SK-N-SH (cell line): ENCODE measurements around the gene LMO4. TPM values are rescaled to one million over a fixed set of nuclear protein-coding genes. Genes with fewer than 3 reads are reported as not detected.

Experiments used
- CTCF ChIA-PET: fragments of 300-600, 350-600 bp; formaldehyde crosslinking; extraction: SDS; loops from one replicate; lab custom pipeline; 2021; lab: Yijun Ruan, JAX
- POLR2A ChIA-PET: fragments of 350-600 bp; sonication (Branson Sonifier 250); formaldehyde crosslinking; extraction: SDS; loops from one replicate; lab custom pipeline; 2020; ENCODE audit warnings: antibody characterized with exemption, inconsistent platforms; lab: Yijun Ruan, JAX
- DNase-seq: peaks from one replicate; pipeline ENCODE4 v3.0.0; 2012
- H2AFZ ChIP-seq: fragments of 200-600 bp; sonication (generic); 2 replicates; pipeline ENCODE4 v1.8.1; 2016; ENCODE audit warnings: antibody characterized with exemption, mild to moderate bottlenecking, low read depth
- H3F3A ChIP-seq: fragments of 200-600 bp; sonication (generic); replicated peaks from 2 replicates; pipeline ENCODE3; 2016; ENCODE audit warnings: antibody characterized with exemption, mild to moderate bottlenecking; ENCODE audit not compliant: insufficient read depth
- H3K27ac ChIP-seq, 2 experiments: fragments of 200-500 bp in 1 of 2; fragments of 200-600 bp in 1 of 2; sonication (Bioruptor generic) in 1 of 2; sonication (generic), shearing (Covaris generic) in 1 of 2; 2 replicates each; pipeline versions ENCODE4 v1.5.1 to v1.6.1; 2014 to 2016; ENCODE audit warnings: low read depth in 2 of 2, inconsistent platforms in 1 of 2, low read length in 1 of 2, mild to moderate bottlenecking in 1 of 2, mixed read lengths in 1 of 2
- H3K27me3 ChIP-seq: fragments of 200-600 bp; sonication (generic), shearing (Covaris generic); 2 replicates; pipeline ENCODE4 v1.6.1; 2016; ENCODE audit warnings: mixed run types; ENCODE audit not compliant: insufficient read depth
- H3K36me3 ChIP-seq, 2 experiments: fragments of 200-500 bp in 1 of 2; fragments of 200-600 bp in 1 of 2; sonication (Bioruptor generic) in 1 of 2; sonication (generic) in 1 of 2; replicated peaks in 1 of 2; 2 replicates each; pipeline versions ENCODE3 to v1.5.1; 2014 to 2016; ENCODE audit warnings: low read length in 1 of 2, mild to moderate bottlenecking in 1 of 2; ENCODE audit not compliant: insufficient read depth in 2 of 2, control insufficient read depth in 1 of 2
- H3K4me1 ChIP-seq, 2 experiments: fragments of 200-500 bp in 1 of 2; fragments of 200-600 bp in 1 of 2; sonication (Bioruptor generic) in 1 of 2; sonication (generic), shearing (Covaris generic) in 1 of 2; 2 replicates each; pipeline versions ENCODE4 v1.5.1 to v1.6.1; 2014 to 2016; ENCODE audit warnings: low read depth in 1 of 2, low read length in 1 of 2, mixed run types in 1 of 2; ENCODE audit not compliant: insufficient read depth in 2 of 2, control insufficient read depth in 1 of 2
- H3K4me2 ChIP-seq: fragments of 200-600 bp; sonication (generic), shearing (Covaris generic); 2 replicates; pipeline ENCODE4 v1.6.1; 2017; ENCODE audit warnings: mixed run types
- H3K4me3 ChIP-seq, 2 experiments: fragments of 200-500 bp in 1 of 2; fragments of 200-600 bp in 1 of 2; sonication (Bioruptor generic) in 1 of 2; sonication (generic), shearing (Covaris generic) in 1 of 2; 2 replicates each; pipeline versions ENCODE4 v1.5.1 to v1.8.1; 2014 to 2016; ENCODE audit warnings: low read depth in 2 of 2, inconsistent platforms in 1 of 2, low read length in 1 of 2, mild to moderate bottlenecking in 1 of 2, mixed read lengths in 1 of 2, moderate library complexity in 1 of 2
- H3K79me2 ChIP-seq: fragments of 200-600 bp; sonication (generic); 2 replicates; pipeline ENCODE4 v1.8.1; 2017; ENCODE audit warnings: mild to moderate bottlenecking; ENCODE audit not compliant: insufficient read depth
- H3K9ac ChIP-seq: fragments of 200-600 bp; sonication (generic); 2 replicates; pipeline ENCODE4 v1.6.1; 2017; ENCODE audit warnings: mixed run types
- H3K9me2 ChIP-seq: fragments of 200-600 bp; sonication (generic); 2 replicates; pipeline ENCODE4 v1.6.1; 2017; ENCODE audit warnings: mixed run types
- H3K9me3 ChIP-seq: fragments of 200-600 bp; sonication (generic); 2 replicates; pipeline ENCODE4 v1.6.1; 2017; ENCODE audit warnings: mixed run types, mild to moderate bottlenecking, moderate library complexity
- H4K20me1 ChIP-seq: fragments of 200-600 bp; sonication (generic); 2 replicates; pipeline ENCODE4 v1.6.1; 2017; ENCODE audit warnings: mild to moderate bottlenecking, mixed run types; ENCODE audit not compliant: insufficient read depth
- FOSL2 ChIP-seq: IDR thresholded peaks from 2 replicates; pipeline ENCODE4 v1.4.0; 2012; ENCODE audit warnings: low read depth, mild to moderate bottlenecking, moderate library complexity, borderline replicate concordance
- MEF2A ChIP-seq: IDR thresholded peaks from 2 replicates; pipeline ENCODE4 v1.4.0; 2012; ENCODE audit warnings: low read depth, borderline replicate concordance
- RAD21 ChIP-seq: IDR thresholded peaks from 2 replicates; pipeline ENCODE4 v1.6.1; 2012; ENCODE audit warnings: mild to moderate bottlenecking, low read length
- RCOR1 ChIP-seq: fragments of 150-350 bp; IDR thresholded peaks from 2 replicates; pipeline ENCODE4 v1.6.1; 2017; ENCODE audit warnings: antibody characterized with exemption, low read length
- SMC3 ChIP-seq: IDR thresholded peaks from 2 replicates; pipeline ENCODE4 v1.6.1; 2012; ENCODE audit warnings: low read depth, low read length, improper control_type of control experiment
- YY1 ChIP-seq: IDR thresholded peaks from 2 replicates; pipeline ENCODE4 v1.4.0; 2012; ENCODE audit warnings: low read depth, mild to moderate bottlenecking
- WGBS: methylation state at CpG from one replicate; pipeline ENCODE4 v1.1.6; 2017; ENCODE audit warnings: low lambda C conversion rate; 5-methylcytosine and 5-hydroxymethylcytosine counted together
- polyA plus RNA-seq, 3 experiments: library from polyadenylated mRNA; depleted of rRNA; stranded (reverse); fragments of >200 nt; gene quantifications; 2 replicates each; pipeline ENCODE4 v1.2.3, GENCODE V29; 2012
- TF ChIP-seq, protein P1 (sequence below): IDR thresholded peaks from 2 replicates; pipeline ENCODE4 v1.4.0; 2012; ENCODE audit warnings: low read depth
- TF ChIP-seq, protein P2 (sequence below): IDR thresholded peaks from 2 replicates; pipeline ENCODE4 v1.6.1; 2012; ENCODE audit warnings: mild to moderate bottlenecking, low read depth, low read length, moderate library complexity
- TF ChIP-seq, protein P3 (sequence below): IDR thresholded peaks from 2 replicates; pipeline ENCODE4; 2012

The LMO4 gene
- polyA plus RNA-seq, 1 of the 3 experiments (the other 2 are of a cell fraction): 64.7 TPM

DNA sequence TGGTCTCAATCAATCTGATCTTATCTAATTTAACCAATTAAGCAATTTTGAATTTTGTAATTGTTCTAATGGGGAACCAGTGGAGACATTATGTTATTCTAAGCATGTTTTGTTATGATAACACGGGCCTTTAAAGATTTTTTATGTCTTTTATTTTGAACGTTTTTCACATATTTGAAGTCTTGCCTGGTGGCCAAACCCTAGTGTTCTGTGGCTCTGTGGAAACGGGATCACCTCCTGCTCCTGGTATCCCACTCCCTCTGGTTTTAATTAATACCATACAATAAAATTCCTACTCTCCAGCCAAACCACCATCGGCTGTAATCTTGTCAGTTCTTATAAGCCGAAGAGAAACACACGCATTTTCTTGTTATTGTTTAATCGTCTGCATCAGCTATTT is 22.9 kb upstream of the LMO4 start (continued):
- TF ChIP-seq YY1: no peak
- TF ChIP-seq, protein P1, sequence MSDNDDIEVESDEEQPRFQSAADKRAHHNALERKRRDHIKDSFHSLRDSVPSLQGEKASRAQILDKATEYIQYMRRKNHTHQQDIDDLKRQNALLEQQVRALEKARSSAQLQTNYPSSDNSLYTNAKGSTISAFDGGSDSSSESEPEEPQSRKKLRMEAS: no peak
- peak; percentile 38; the same call in 1 of the 2 replicates for TF ChIP-seq RCOR1
- no peak for TF ChIP-seq RAD21
- TF ChIP-seq, protein P2, sequence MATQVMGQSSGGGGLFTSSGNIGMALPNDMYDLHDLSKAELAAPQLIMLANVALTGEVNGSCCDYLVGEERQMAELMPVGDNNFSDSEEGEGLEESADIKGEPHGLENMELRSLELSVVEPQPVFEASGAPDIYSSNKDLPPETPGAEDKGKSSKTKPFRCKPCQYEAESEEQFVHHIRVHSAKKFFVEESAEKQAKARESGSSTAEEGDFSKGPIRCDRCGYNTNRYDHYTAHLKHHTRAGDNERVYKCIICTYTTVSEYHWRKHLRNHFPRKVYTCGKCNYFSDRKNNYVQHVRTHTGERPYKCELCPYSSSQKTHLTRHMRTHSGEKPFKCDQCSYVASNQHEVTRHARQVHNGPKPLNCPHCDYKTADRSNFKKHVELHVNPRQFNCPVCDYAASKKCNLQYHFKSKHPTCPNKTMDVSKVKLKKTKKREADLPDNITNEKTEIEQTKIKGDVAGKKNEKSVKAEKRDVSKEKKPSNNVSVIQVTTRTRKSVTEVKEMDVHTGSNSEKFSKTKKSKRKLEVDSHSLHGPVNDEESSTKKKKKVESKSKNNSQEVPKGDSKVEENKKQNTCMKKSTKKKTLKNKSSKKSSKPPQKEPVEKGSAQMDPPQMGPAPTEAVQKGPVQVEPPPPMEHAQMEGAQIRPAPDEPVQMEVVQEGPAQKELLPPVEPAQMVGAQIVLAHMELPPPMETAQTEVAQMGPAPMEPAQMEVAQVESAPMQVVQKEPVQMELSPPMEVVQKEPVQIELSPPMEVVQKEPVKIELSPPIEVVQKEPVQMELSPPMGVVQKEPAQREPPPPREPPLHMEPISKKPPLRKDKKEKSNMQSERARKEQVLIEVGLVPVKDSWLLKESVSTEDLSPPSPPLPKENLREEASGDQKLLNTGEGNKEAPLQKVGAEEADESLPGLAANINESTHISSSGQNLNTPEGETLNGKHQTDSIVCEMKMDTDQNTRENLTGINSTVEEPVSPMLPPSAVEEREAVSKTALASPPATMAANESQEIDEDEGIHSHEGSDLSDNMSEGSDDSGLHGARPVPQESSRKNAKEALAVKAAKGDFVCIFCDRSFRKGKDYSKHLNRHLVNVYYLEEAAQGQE: no peak
- TF ChIP-seq, protein P3, sequence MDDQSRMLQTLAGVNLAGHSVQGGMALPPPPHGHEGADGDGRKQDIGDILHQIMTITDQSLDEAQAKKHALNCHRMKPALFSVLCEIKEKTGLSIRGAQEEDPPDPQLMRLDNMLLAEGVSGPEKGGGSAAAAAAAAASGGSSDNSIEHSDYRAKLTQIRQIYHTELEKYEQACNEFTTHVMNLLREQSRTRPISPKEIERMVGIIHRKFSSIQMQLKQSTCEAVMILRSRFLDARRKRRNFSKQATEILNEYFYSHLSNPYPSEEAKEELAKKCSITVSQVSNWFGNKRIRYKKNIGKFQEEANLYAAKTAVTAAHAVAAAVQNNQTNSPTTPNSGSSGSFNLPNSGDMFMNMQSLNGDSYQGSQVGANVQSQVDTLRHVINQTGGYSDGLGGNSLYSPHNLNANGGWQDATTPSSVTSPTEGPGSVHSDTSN: peak; percentile 82
- TF ChIP-seq, all 33 proteins: peak for 8

DNA sequence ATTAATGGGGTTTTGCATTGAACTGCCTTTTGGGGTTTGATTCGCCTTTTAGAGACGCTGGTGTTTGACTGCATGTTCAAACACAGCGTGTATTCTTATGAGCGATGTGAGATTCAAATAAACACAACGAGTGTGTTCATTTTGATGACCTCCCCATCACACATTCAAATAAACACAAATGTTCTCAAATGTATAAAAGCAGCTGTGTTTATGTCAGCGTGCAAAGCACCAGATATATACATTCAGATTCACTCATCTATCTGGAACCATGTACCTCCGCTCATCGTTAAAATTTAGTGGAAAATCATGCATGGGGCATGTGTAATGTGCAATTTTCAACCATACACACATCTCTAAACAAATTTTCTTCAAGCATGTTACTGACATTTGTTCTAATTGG is 21.4 kb upstream of the LMO4 start:
- H3K79me2 ChIP-seq: no peaks in the 10 kb centered on the region
- no peak overlapping the region for H3K9ac ChIP-seq
- WGBS: 91% methylated on average over 8 of the region's 8 CpGs
- no peaks in the 10 kb centered on the region for H3K36me3 ChIP-seq
- H3K4me2 ChIP-seq: no peak overlapping the region
- no peak overlapping the region for H3K27ac ChIP-seq
- ChIA-PET POLR2A (no interaction called here), CTCF (interaction anchor here (1.3 kb wide), 1 partner anchor 14 kb away, joined by 4 read pairs; no protein-coding TSS in a partner anchor)
- H4K20me1 ChIP-seq: no peaks in the 10 kb centered on the region
- peaks cover 0 to 2% of the 10 kb centered on the region in 2 experiments; a peak in 2 of 4 replicates for H3K4me1 ChIP-seq
- no peak for TF ChIP-seq RAD21
- TF ChIP-seq SMC3: no peak
- H3K27me3 ChIP-seq: no peaks in the 10 kb centered on the region
- DNase-seq: no peak
- H3K9me2 ChIP-seq: no peaks in the 10 kb centered on the region
- H3F3A ChIP-seq: no peaks in the 10 kb centered on the region
- H2AFZ ChIP-seq: no peak overlapping the region
- H3K9me3 ChIP-seq: no peaks in the 10 kb centered on the region
- no peak overlapping the region for H3K4me3 ChIP-seq

DNA sequence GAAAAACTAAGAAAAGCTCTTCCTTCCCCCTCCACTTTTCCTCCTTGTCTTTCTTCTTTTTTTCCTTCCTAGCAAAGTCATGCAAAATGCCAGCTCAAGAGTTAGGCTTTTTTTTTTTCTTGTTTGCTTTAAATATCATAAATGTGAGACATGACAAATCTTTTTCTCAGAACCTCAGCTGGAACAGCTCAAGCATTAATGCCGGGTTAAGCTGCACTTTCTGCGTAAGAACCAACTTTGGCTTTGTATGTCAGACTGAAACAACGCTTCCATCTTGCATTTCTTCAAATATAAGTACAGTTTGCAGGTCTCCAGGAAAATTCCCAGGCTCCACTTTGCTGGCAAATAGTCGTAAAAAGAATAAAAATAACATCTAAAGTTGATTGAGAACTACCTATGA is 20.7 kb upstream of the LMO4 start:
- no peak overlapping the region for H3K9ac ChIP-seq
- H3K27ac ChIP-seq: no peak overlapping the region
- no peak overlapping the region for H3K4me3 ChIP-seq
- POLR2A ChIA-PET: no interaction called here
- no peaks in the 10 kb centered on the region for H3K9me2 ChIP-seq
- no peaks in the 10 kb centered on the region for H3K27me3 ChIP-seq
- H3K4me2 ChIP-seq: no peak overlapping the region
- H3K9me3 ChIP-seq: no peaks in the 10 kb centered on the region
- H3K79me2 ChIP-seq: no peaks in the 10 kb centered on the region
- H3F3A ChIP-seq: no peaks in the 10 kb centered on the region
- no peaks in the 10 kb centered on the region for H4K20me1 ChIP-seq
- no peak for DNase-seq
- H3K36me3 ChIP-seq: no peaks in the 10 kb centered on the region
- TF ChIP-seq, protein P3: no peak
- TF ChIP-seq MEF2A (no peak), FOSL2 (no peak)
- TF ChIP-seq, protein P1: no peak
- H2AFZ ChIP-seq: no peak overlapping the region
- H3K4me1 ChIP-seq: peaks cover 0 to 2% of the 10 kb centered on the region in 2 experiments; a peak in 2 of 4 replicates
- CTCF ChIA-PET: interaction anchor here (1.3 kb wide), 1 partner anchor 14 kb away, joined by 4 read pairs; no protein-coding TSS in a partner anchor
- 74% methylated on average over 4 of the region's 4 CpGs for WGBS
